ENCODE measurements around the gene SREBF2.
"Not testable (repeated sequence)": the region's sequence is repeated elsewhere in the genome, so short reads cannot be mapped to it uniquely, and the experiment has no call there.

SREBF2 gene

GRCh38 chr22:41842996-41843970, 10.4 kb downstream of the SREBF2 start:
- no peak for DNase-seq

- no peak for DNase-seq
Observed at GRCh38 chr22:41844036-41844435, 11.1 kb downstream of the SREBF2 start.

GRCh38 chr22:41844513-41844912, 11.6 kb downstream of the SREBF2 start:
- DNase-seq: no peak

- no peak for DNase-seq
Observed at GRCh38 chr22:41845380-41846267, 12.7 kb downstream of the SREBF2 start.

GRCh38 chr22:41846268-41846987, 13.5 kb downstream of the SREBF2 start:
- DNase-seq: no peak

- DNase-seq: no peak
Observed at GRCh38 chr22:41847300-41847699, 14.4 kb downstream of the SREBF2 start.

GRCh38 chr22:41848468-41848867, 15.6 kb downstream of the SREBF2 start:
- no peak for DNase-seq

GRCh38 chr22:41856469-41856868, 23.6 kb downstream of the SREBF2 start:
- DNase-seq: no peak

- no peak for DNase-seq
Observed at GRCh38 chr22:41857155-41857859, 24.4 kb downstream of the SREBF2 start.

- DNase-seq: no peak
Observed at GRCh38 chr22:41857860-41858199, 24.9 kb downstream of the SREBF2 start.

- DNase-seq: no peak
Observed at GRCh38 chr22:41862160-41862529, 29.2 kb downstream of the SREBF2 start.

- no peak for DNase-seq
Observed at GRCh38 chr22:41862530-41863266, 29.8 kb downstream of the SREBF2 start.

GRCh38 chr22:41863472-41863871, 30.6 kb downstream of the SREBF2 start:
- DNase-seq: no peak

GRCh38 chr22:41868556-41868955, 35.7 kb downstream of the SREBF2 start:
- no peak for DNase-seq

- DNase-seq: not testable (repeated sequence)
Observed at GRCh38 chr22:41870081-41870480, 37.2 kb downstream of the SREBF2 start.

GRCh38 chr22:41870786-41871185, 37.9 kb downstream of the SREBF2 start:
- DNase-seq: no peak

- DNase-seq: no peak
Observed at GRCh38 chr22:41873391-41873790, 40.5 kb downstream of the SREBF2 start.

GRCh38 chr22:41874090-41874489, 41.2 kb downstream of the SREBF2 start:
- DNase-seq: no peak

- no peak for DNase-seq
Observed at GRCh38 chr22:41875531-41876270, 42.8 kb downstream of the SREBF2 start.

- DNase-seq: no peak
Observed at GRCh38 chr22:41876275-41876674, 43.4 kb downstream of the SREBF2 start.

GRCh38 chr22:41876675-41877074, 43.8 kb downstream of the SREBF2 start:
- no peak for DNase-seq

Data from activated gamma-delta T cell (primary cell).